ENCODE results near the gene CGNL1.

DNA sequence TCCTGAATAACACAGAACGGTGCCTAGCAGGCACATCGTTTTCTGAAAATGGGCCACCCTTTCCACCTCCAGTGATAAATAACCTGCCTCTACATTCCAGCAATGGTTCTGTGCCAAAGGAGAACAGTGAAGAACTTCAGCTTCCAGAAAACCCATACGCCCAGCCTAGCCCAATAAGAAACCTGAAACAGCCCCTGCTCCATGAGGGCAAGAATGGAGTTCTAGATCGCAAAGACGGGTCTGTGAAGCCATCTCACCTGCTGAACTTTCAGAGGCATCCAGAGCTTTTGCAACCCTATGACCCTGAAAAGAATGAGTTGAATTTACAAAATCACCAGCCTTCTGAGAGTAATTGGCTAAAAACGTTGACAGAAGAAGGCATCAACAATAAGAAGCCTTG, 61.9 kb downstream of the CGNL1 start:
- TF ChIP-seq, protein P1, sequence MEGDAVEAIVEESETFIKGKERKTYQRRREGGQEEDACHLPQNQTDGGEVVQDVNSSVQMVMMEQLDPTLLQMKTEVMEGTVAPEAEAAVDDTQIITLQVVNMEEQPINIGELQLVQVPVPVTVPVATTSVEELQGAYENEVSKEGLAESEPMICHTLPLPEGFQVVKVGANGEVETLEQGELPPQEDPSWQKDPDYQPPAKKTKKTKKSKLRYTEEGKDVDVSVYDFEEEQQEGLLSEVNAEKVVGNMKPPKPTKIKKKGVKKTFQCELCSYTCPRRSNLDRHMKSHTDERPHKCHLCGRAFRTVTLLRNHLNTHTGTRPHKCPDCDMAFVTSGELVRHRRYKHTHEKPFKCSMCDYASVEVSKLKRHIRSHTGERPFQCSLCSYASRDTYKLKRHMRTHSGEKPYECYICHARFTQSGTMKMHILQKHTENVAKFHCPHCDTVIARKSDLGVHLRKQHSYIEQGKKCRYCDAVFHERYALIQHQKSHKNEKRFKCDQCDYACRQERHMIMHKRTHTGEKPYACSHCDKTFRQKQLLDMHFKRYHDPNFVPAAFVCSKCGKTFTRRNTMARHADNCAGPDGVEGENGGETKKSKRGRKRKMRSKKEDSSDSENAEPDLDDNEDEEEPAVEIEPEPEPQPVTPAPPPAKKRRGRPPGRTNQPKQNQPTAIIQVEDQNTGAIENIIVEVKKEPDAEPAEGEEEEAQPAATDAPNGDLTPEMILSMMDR (IDR thresholded peaks at IDR 0.05): no peak
- TF ChIP-seq POLR2A (IDR thresholded peaks at IDR 0.05): no peak
- no peak for TF ChIP-seq POLR2AphosphoS5 (IDR thresholded peaks at IDR 0.05)
